Neuronal stem cell (in vitro differentiated cells): Measurements from ENCODE around the gene FAM151B.
"Not testable (repeated sequence)": the region's sequence is repeated elsewhere in the genome, so short reads cannot be mapped to it uniquely, and the experiment has no call there.

Experiments
- DNase-seq: peaks from one replicate; pipeline ENCODE4 v3.0.0-alpha.2; 2013; ENCODE audit warnings: low spot score
- H2AFZ ChIP-seq: one replicate; pipeline ENCODE4 v1.6.1; 2013; ENCODE audit warnings: mild to moderate bottlenecking, low read length, inconsistent platforms
- H2AK5ac ChIP-seq: 2 replicates; pipeline ENCODE4 v1.6.1; 2013; ENCODE audit warnings: low read depth, mild to moderate bottlenecking, inconsistent platforms, low read length, moderate library complexity, mixed read lengths
- H2BK120ac ChIP-seq: 2 replicates; pipeline ENCODE4 v1.6.1; 2013; ENCODE audit warnings: low read depth, mild to moderate bottlenecking, inconsistent platforms, low read length, moderate library complexity, mixed read lengths
- H2BK12ac ChIP-seq: one replicate; pipeline ENCODE4 v1.6.1; 2013; ENCODE audit warnings: low read length, inconsistent platforms
- H2BK15ac ChIP-seq: 2 replicates; pipeline ENCODE4 v1.6.1; 2013; ENCODE audit warnings: mild to moderate bottlenecking, low read length, inconsistent platforms, mixed read lengths
- H2BK5ac ChIP-seq: one replicate; pipeline ENCODE4 v1.6.1; 2013; ENCODE audit warnings: inconsistent platforms, mild to moderate bottlenecking, low read length, moderate library complexity
- H3K14ac ChIP-seq: one replicate; pipeline ENCODE4 v1.6.1; 2013; ENCODE audit warnings: low read length, inconsistent platforms
- H3K18ac ChIP-seq: 2 replicates; pipeline ENCODE4 v1.6.1; 2013; ENCODE audit warnings: low read length, inconsistent platforms
- H3K23ac ChIP-seq: 2 replicates; pipeline ENCODE4 v1.6.1; 2013; ENCODE audit warnings: low read depth, mild to moderate bottlenecking, mixed read lengths, low read length, inconsistent platforms; ENCODE audit not compliant: poor library complexity
- H3K27ac ChIP-seq: replicated peaks from 3 replicates; pipeline ENCODE4 v1.5.1; 2013; ENCODE audit warnings: low read length, inconsistent platforms
- H3K27me3 ChIP-seq, 3 experiments: 2 replicates each; pipeline ENCODE4 v1.6.1; 2013; ENCODE audit warnings: low read length in 3 of 3, mild to moderate bottlenecking in 2 of 3, inconsistent platforms in 1 of 3, low read depth in 1 of 3, mixed read lengths in 1 of 3, moderate library complexity in 1 of 3; ENCODE audit not compliant: control insufficient read depth in 3 of 3, insufficient read depth in 3 of 3
- H3K36me3 ChIP-seq, 2 donors: replicated peaks in 1 of 2; 2 replicates each; pipeline ENCODE4 v1.6.1; 2013; ENCODE audit warnings: low read length in 2 of 2; ENCODE audit not compliant: control insufficient read depth in 2 of 2, insufficient read depth in 2 of 2
- H3K4ac ChIP-seq: 2 replicates; pipeline ENCODE4 v1.6.1; 2013; ENCODE audit warnings: inconsistent platforms, mild to moderate bottlenecking, low read length, moderate library complexity
- H3K4me1 ChIP-seq, 2 donors: 1 replicate in 1 of 2; 2 replicates in 1 of 2; pipeline ENCODE4 v1.6.1; 2013; ENCODE audit warnings: low read length in 2 of 2, low read depth in 1 of 2; ENCODE audit not compliant: control insufficient read depth in 2 of 2, insufficient read depth in 1 of 2
- H3K4me2 ChIP-seq: one replicate; pipeline ENCODE4 v1.6.1; 2013; ENCODE audit warnings: mild to moderate bottlenecking, low read length, inconsistent platforms; ENCODE audit not compliant: insufficient read depth, poor library complexity, severe bottlenecking
- H3K4me3 ChIP-seq, 2 donors: 2 replicates each; pipeline ENCODE4 v1.5.1; 2013; ENCODE audit warnings: low read length in 2 of 2, mild to moderate bottlenecking in 2 of 2, inconsistent platforms in 1 of 2, moderate library complexity in 1 of 2
- H3K79me1 ChIP-seq: one replicate; pipeline ENCODE4 v1.6.1; 2013; ENCODE audit warnings: low read depth, mild to moderate bottlenecking, inconsistent platforms, low read length, moderate library complexity
- H3K9ac ChIP-seq: one replicate; pipeline ENCODE4 v1.6.1; 2013; ENCODE audit warnings: mild to moderate bottlenecking, low read depth, low read length, inconsistent platforms; ENCODE audit not compliant: poor library complexity
- H3K9me3 ChIP-seq, 2 donors: replicated peaks in 1 of 2; 2 replicates each; pipeline versions ENCODE3 to v1.6.1; 2013; ENCODE audit warnings: low read length in 2 of 2, mild to moderate bottlenecking in 2 of 2, inconsistent platforms in 1 of 2, low read depth in 1 of 2, mixed read lengths in 1 of 2, moderate library complexity in 1 of 2; ENCODE audit not compliant: control insufficient read depth in 2 of 2, insufficient read depth in 1 of 2
- H4K8ac ChIP-seq: one replicate; pipeline ENCODE4 v1.6.1; 2013; ENCODE audit warnings: low read depth, mild to moderate bottlenecking, inconsistent platforms, low read length, moderate library complexity
- H4K91ac ChIP-seq: one replicate; pipeline ENCODE4 v1.6.1; 2013; ENCODE audit warnings: low read length, low read depth, mild to moderate bottlenecking, inconsistent platforms; ENCODE audit not compliant: poor library complexity
- WGBS, 2 donors: extraction: QIAGEN DNeasy Blood & Tissue Kit; methylation state at CpG; one replicate each; pipeline ENCODE4 v1.1.7; 2013; ENCODE audit warnings: missing lambda C conversion rate in 2 of 2, mixed read lengths in 1 of 2; ENCODE audit not compliant: insufficient read length in 2 of 2, insufficient replicate concordance in 1 of 2; ENCODE audit errors: extremely low coverage in 2 of 2; 5-methylcytosine and 5-hydroxymethylcytosine counted together

The FAM151B gene

DNA sequence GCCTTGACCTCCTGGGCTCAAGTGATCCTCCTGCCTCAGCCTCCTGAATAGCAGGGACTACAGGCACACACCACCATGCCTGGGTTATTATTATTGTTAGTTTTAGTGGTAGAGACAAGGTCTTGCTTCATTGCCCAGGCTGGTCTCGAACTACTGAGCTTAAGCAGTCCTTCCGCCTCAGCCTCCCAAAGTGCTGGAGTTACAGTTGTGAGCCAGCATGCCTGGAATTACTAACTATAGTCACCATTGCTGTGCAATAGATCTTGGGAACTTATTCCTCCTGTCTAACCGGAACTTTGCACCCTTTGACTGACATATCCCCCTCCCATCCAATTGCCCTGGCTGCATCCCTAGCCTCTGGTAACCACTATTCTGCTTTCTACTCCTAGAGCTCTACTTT, 3.4 kb downstream of the FAM151B start:
- no peak overlapping the region for H4K91ac ChIP-seq
- H2BK15ac ChIP-seq = no peak overlapping the region
- no peaks in the 10 kb centered on the region for H3K79me1 ChIP-seq
- H3K4me2 ChIP-seq = no peak overlapping the region
- no peak overlapping the region for H2BK12ac ChIP-seq
- no peak overlapping the region for H2BK5ac ChIP-seq
- H3K4ac ChIP-seq = no peak overlapping the region
- H4K8ac ChIP-seq = no peak overlapping the region
- H3K9ac ChIP-seq = no peak overlapping the region
- H3K14ac ChIP-seq = no peak overlapping the region
- H3K9me3 ChIP-seq = no peaks in the 10 kb centered on the region
- peaks cover 0 to 1% of the 10 kb centered on the region in 2 donors for H3K4me1 ChIP-seq
- no peak overlapping the region for H2AK5ac ChIP-seq
- H3K4me3 ChIP-seq = no peak overlapping the region
- no peaks in the 10 kb centered on the region for H3K27me3 ChIP-seq
- H2AFZ ChIP-seq = no peak overlapping the region
- H3K18ac ChIP-seq = no peak overlapping the region
- no CpG with 5 or more reads among the region's 3 CpGs for WGBS, 2 donors
- no peaks in the 10 kb centered on the region for H3K36me3 ChIP-seq
- H2BK120ac ChIP-seq = no peak overlapping the region
- DNase-seq = no peak
- H3K27ac ChIP-seq = no peak overlapping the region
- H3K23ac ChIP-seq = no peak overlapping the region

DNA sequence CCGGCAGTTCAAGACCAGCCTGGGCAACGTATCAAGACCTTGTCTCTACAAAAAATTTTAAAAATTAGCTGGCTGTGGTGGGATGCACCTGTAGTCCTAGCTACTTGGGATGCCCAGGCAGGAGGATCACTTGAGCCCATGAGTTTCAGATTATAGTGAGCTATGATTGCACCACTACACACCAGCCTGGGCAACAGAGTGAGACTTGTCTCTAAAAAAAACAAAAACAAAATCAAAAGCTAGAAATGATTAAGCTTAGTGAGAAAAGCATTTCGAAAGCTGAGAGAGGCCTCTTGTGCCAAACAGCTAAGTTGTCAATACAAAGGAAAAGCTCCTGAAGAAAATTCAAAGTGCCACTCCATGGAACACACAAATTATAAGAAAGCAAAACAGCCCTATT, 4.8 kb downstream of the FAM151B start:
- no peak overlapping the region for H2AFZ ChIP-seq
- H3K27ac ChIP-seq = no peak overlapping the region
- H3K18ac ChIP-seq = no peak overlapping the region
- no peak overlapping the region for H3K4me3 ChIP-seq
- no peak overlapping the region for H2BK5ac ChIP-seq
- H3K4me1 ChIP-seq = peaks cover 1 to 2% of the 10 kb centered on the region in 2 donors
- H4K91ac ChIP-seq = no peak overlapping the region
- no CpG with 5 or more reads among the region's 3 CpGs for WGBS, 2 donors
- no peak overlapping the region for H3K4me2 ChIP-seq
- H3K4ac ChIP-seq = no peak overlapping the region
- H3K79me1 ChIP-seq = no peaks in the 10 kb centered on the region
- no peak overlapping the region for H3K23ac ChIP-seq
- H3K14ac ChIP-seq = no peak overlapping the region
- no peak for DNase-seq
- H3K9me3 ChIP-seq = no peaks in the 10 kb centered on the region
- H2BK15ac ChIP-seq = no peak overlapping the region
- H3K36me3 ChIP-seq = no peaks in the 10 kb centered on the region
- no peak overlapping the region for H4K8ac ChIP-seq
- no peak overlapping the region for H2BK12ac ChIP-seq
- no peak overlapping the region for H2AK5ac ChIP-seq
- H3K27me3 ChIP-seq = no peaks in the 10 kb centered on the region
- no peak overlapping the region for H2BK120ac ChIP-seq
- H3K9ac ChIP-seq = no peak overlapping the region

DNA sequence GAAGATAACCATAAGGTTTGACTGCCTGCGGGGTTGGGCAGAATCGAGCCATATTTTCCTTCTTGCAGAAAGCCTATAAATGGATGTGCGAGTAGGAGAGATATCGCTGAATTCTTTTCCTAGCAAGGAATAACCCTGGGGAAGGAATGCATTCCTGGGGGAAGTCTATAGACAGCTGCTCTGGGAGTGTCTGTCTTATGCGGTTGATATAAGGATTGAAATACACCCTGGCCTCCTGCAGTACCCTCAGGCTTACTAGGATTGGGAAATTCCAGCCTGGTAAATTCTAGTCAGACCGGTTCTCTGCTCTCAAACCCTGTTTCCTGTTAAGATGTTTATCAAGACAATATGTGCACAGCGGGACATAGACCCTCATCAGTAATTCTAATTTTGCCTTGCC, 5.5 kb downstream of the FAM151B start:
- not testable (repeated sequence) for H3K27me3 ChIP-seq, H2AFZ ChIP-seq, H3K4me1 ChIP-seq, H2BK5ac ChIP-seq, H3K4me2 ChIP-seq, H4K8ac ChIP-seq, H3K4me3 ChIP-seq, H3K27ac ChIP-seq, H3K4ac ChIP-seq, H2BK15ac ChIP-seq, H2BK120ac ChIP-seq, H2AK5ac ChIP-seq, H3K23ac ChIP-seq, H3K9ac ChIP-seq, H3K36me3 ChIP-seq, H2BK12ac ChIP-seq, H4K91ac ChIP-seq, H3K18ac ChIP-seq, H3K79me1 ChIP-seq, H3K14ac ChIP-seq, H3K9me3 ChIP-seq, DNase-seq
- no CpG with 5 or more reads among the region's 7 CpGs for WGBS, 2 donors

DNA sequence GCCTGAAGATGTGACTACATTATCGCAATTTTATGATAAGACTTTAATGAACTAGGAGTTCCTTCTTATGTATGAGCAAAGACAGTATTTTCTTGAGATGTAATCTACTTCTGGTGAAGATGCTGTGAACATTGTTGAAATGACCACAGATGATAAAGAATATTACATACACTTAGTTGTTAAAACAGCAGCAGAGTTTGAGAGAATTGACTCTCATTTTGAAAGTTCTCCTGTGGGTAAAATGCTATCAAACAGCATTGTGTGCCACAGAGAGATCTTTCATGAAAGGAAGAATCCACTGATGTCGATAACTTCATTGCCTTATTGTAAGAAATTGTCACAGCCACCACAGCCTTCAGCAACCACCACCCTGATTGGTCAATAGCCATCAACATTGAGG, 8.0 kb downstream of the FAM151B start:
- no peak overlapping the region for H2BK120ac ChIP-seq
- no peaks in the 10 kb centered on the region for H3K27me3 ChIP-seq
- no peaks in the 10 kb centered on the region for H3K79me1 ChIP-seq
- H4K8ac ChIP-seq = no peak overlapping the region
- DNase-seq = no peak
- no peak overlapping the region for H2BK5ac ChIP-seq
- H2AK5ac ChIP-seq = no peak overlapping the region
- H3K9me3 ChIP-seq = no peaks in the 10 kb centered on the region
- H3K9ac ChIP-seq = no peak overlapping the region
- H3K14ac ChIP-seq = no peak overlapping the region
- H3K36me3 ChIP-seq = no peaks in the 10 kb centered on the region
- no peak overlapping the region for H3K4me3 ChIP-seq
- H2BK15ac ChIP-seq = no peak overlapping the region
- no peak overlapping the region for H4K91ac ChIP-seq
- no peak overlapping the region for H2BK12ac ChIP-seq
- WGBS, 2 donors = no CpG with 5 or more reads among the region's 2 CpGs
- no peak overlapping the region for H3K4ac ChIP-seq
- no peak overlapping the region for H2AFZ ChIP-seq
- no peak overlapping the region for H3K18ac ChIP-seq
- H3K4me2 ChIP-seq = no peak overlapping the region
- peaks cover 1 to 2% of the 10 kb centered on the region in 2 donors for H3K4me1 ChIP-seq
- no peak overlapping the region for H3K27ac ChIP-seq
- no peak overlapping the region for H3K23ac ChIP-seq
